ENCODE results near the gene WAC. TPM values are rescaled to one million over a fixed set of nuclear protein-coding genes. Genes with fewer than 3 reads are reported as not detected.

WAC gene
- polyA plus RNA-seq, 1 of the 3 experiments (the other 2 are of a cell fraction), result 31.1 TPM

- Histone ChIP-seq H3K4me2 (no peak overlapping the region), H3K27me3 (ENCODE audit: insufficient read depth) (no peaks in the 10 kb centered on the region), H4K20me1 (ENCODE audit: insufficient read depth) (peaks cover 7% of the 10 kb centered on the region), H3F3A (replicated peaks; ENCODE audit: insufficient read depth) (peaks cover 34% of the 10 kb centered on the region), H3K4me3 (ENCODE audit: low read depth in 2 of 2, low read length in 1 of 2) (no peak overlapping the region), H3K79me2 (ENCODE audit: insufficient read depth) (peaks cover 6% of the 10 kb centered on the region; the same call in 1 of the 2 replicates), H3K9ac (no peak overlapping the region), H3K9me3 (no peaks in the 10 kb centered on the region), H3K4me1 (ENCODE audit: control insufficient read depth in 1 of 2, insufficient read depth in 2 of 2, low read depth in 1 of 2, low read length in 1 of 2) (no peaks in the 10 kb centered on the region), H3K36me3 (replicated peaks in 1 of 2; ENCODE audit: control insufficient read depth in 1 of 2, insufficient read depth in 2 of 2, low read length in 1 of 2) (peaks cover 32 to 35% of the 10 kb centered on the region in 2 experiments), H3K27ac (ENCODE audit: low read depth in 2 of 2, low read length in 1 of 2) (no peak overlapping the region), H2AFZ (ENCODE audit: low read depth) (no peak overlapping the region), H3K9me2 (no peaks in the 10 kb centered on the region)
- ChIA-PET CTCF (interaction anchor here (0.6 to 1.5 kb wide), 2 partner anchors 11 to 441 kb away, joined by 3 to 4 read pairs; no protein-coding TSS in a partner anchor), POLR2A (no interaction called here)
- WGBS (ENCODE audit: low lambda C conversion rate), result 96% methylated on average over 7 of the region's 7 CpGs
- no peak for TF ChIP-seq TAF1 (IDR thresholded peaks at IDR 0.05; ENCODE audit: borderline replicate concordance, low read depth, low read length)
- TF ChIP-seq ZBTB33 (IDR thresholded peaks at IDR 0.05; ENCODE audit: borderline replicate concordance, low read depth), result no peak
- no peak for TF ChIP-seq FOXM1 (IDR thresholded peaks at IDR 0.05; ENCODE audit: low read depth)
- no peak for TF ChIP-seq IRF3 (IDR thresholded peaks at IDR 0.05; ENCODE audit: low read depth, low read length)
- TF ChIP-seq REST (IDR thresholded peaks at IDR 0.05; ENCODE audit: low read depth, low read length), result no peak
- TF ChIP-seq USF2 (IDR thresholded peaks at IDR 0.05; ENCODE audit: borderline replicate concordance, low read depth, low read length), result no peak
- DNase-seq, result no peak
Observed at GRCh38 chr10:28623483-28623882, 90.6 kb downstream of the WAC start.

- Histone ChIP-seq H3K36me3 (replicated peaks in 1 of 2; ENCODE audit: control insufficient read depth in 1 of 2, insufficient read depth in 2 of 2, low read length in 1 of 2) (peaks cover 28 to 29% of the 10 kb centered on the region in 2 experiments), H3K4me2 (no peak overlapping the region), H3K9me2 (no peaks in the 10 kb centered on the region), H3K4me1 (ENCODE audit: control insufficient read depth in 1 of 2, insufficient read depth in 2 of 2, low read depth in 1 of 2, low read length in 1 of 2) (no peaks in the 10 kb centered on the region), H4K20me1 (ENCODE audit: insufficient read depth) (peaks cover 7% of the 10 kb centered on the region; the same call in 1 of the 2 replicates), H3K9ac (no peak overlapping the region), H3K9me3 (no peaks in the 10 kb centered on the region), H3F3A (replicated peaks; ENCODE audit: insufficient read depth) (peaks cover 34% of the 10 kb centered on the region), H2AFZ (ENCODE audit: low read depth) (no peak overlapping the region), H3K79me2 (ENCODE audit: insufficient read depth) (peaks cover 6% of the 10 kb centered on the region; the same call in 1 of the 2 replicates), H3K4me3 (ENCODE audit: low read depth in 2 of 2, low read length in 1 of 2) (no peak overlapping the region), H3K27me3 (ENCODE audit: insufficient read depth) (no peaks in the 10 kb centered on the region), H3K27ac (ENCODE audit: low read depth in 2 of 2, low read length in 1 of 2) (no peak overlapping the region)
- ChIA-PET POLR2A (no interaction called here), CTCF (interaction anchor here (3.6 kb wide), 1 partner anchor 39 kb away, joined by 14 read pairs; no protein-coding TSS in a partner anchor)
- 94% methylated on average over 3 of the region's 3 CpGs for WGBS (ENCODE audit: low lambda C conversion rate)
- DNase-seq, result no peak
- TF ChIP-seq JUND (IDR thresholded peaks at IDR 0.05) (no peak), MXI1 (IDR thresholded peaks at IDR 0.05; ENCODE audit: low read depth, low read length) (no peak), TAF1 (IDR thresholded peaks at IDR 0.05; ENCODE audit: borderline replicate concordance, low read depth, low read length) (no peak)
Observed at GRCh38 chr10:28624351-28624750, 91.4 kb downstream of the WAC start.

All from SK-N-SH (cell line).